ENCODE measurements around the gene RPS18. TPM values are rescaled to one million over a fixed set of nuclear protein-coding genes. Genes with fewer than 3 reads are reported as not detected.

Gene RPS18
- polyA plus RNA-seq, 4 donors: 2,947 to 6,778 (median 4,959) TPM

GRCh38 chr6:33323623-33323948 lies 51.7 kb downstream of the RPS18 start:
- H3K4me1 ChIP-seq (ENCODE audit: control insufficient read depth in 3 of 3, insufficient read depth in 2 of 3, low read depth in 1 of 3, low read length in 2 of 3): peaks cover 3 to 17% (median 7%) of the 10 kb centered on the region in 3 donors
- FAIRE-seq (no peak), DNase-seq (no peak)
- WGBS, 3 donors: 0 to 2% (median 1%) methylated on average over 11 to 12 of the region's 12 CpGs
- peak overlapping the region; percentile 33 to 66 (median 51) for H3K4me3 ChIP-seq (ENCODE audit: low read depth in 1 of 3, low read length in 3 of 3)
- H3K9me3 ChIP-seq (ENCODE audit: control insufficient read depth in 2 of 2, insufficient read depth in 1 of 2, low read depth in 1 of 2, low read length in 1 of 2): no peaks in the 10 kb centered on the region
- H3K27ac ChIP-seq (ENCODE audit: low read depth in 1 of 3, low read length in 2 of 3): peak overlapping the region; percentile 78 to 86 (median 85)
- no peaks in the 10 kb centered on the region for H3K27me3 ChIP-seq (ENCODE audit: control insufficient read depth in 3 of 3, insufficient read depth in 3 of 3, low read length in 3 of 3)
- peaks cover 3 to 30% (median 9%) of the 10 kb centered on the region in 3 donors for H3K36me3 ChIP-seq (ENCODE audit: control insufficient read depth in 3 of 3, insufficient read depth in 2 of 3, low read depth in 1 of 3, low read length in 3 of 3)

GRCh38 chr6:33324125-33324524 lies 52.2 kb downstream of the RPS18 start:
- H3K9me3 ChIP-seq (ENCODE audit: control insufficient read depth in 2 of 2, insufficient read depth in 1 of 2, low read depth in 1 of 2, low read length in 1 of 2): no peaks in the 10 kb centered on the region
- no peaks in the 10 kb centered on the region for H3K27me3 ChIP-seq (ENCODE audit: control insufficient read depth in 3 of 3, insufficient read depth in 3 of 3, low read length in 3 of 3)
- H3K4me3 ChIP-seq (ENCODE audit: low read depth in 1 of 3, low read length in 3 of 3): peak overlapping the region in 2 of 3 donors; percentile 51 to 66
- FAIRE-seq (no peak), DNase-seq (peak in 1 of 2 donors; percentile 10)
- 15 to 27% (median 24%) methylated on average over 7 of the region's 7 CpGs for WGBS, 3 donors
- H3K36me3 ChIP-seq (ENCODE audit: control insufficient read depth in 3 of 3, insufficient read depth in 2 of 3, low read depth in 1 of 3, low read length in 3 of 3): peaks cover 3 to 25% (median 9%) of the 10 kb centered on the region in 3 donors
- H3K4me1 ChIP-seq (ENCODE audit: control insufficient read depth in 3 of 3, insufficient read depth in 2 of 3, low read depth in 1 of 3, low read length in 2 of 3): peaks cover 3 to 11% (median 6%) of the 10 kb centered on the region in 3 donors
- peak overlapping the region; percentile 78 to 86 (median 85) for H3K27ac ChIP-seq (ENCODE audit: low read depth in 1 of 3, low read length in 2 of 3)

Other genes starting within 250 kb of the RPS18 start
- 100 to 1,000 TPM in 1 of 4 donors, 10 to 100 TPM in 2, 1 to 10 TPM in 1; 9.4 to 179 (median 59.4) TPM for gene HLA-DPA1, start 198.4 kb upstream of the RPS18 start, polyA plus RNA-seq
- 100 to 1,000 TPM in 1 of 4 donors, 10 to 100 TPM in 3; 14.3 to 150 (median 74.4) TPM for gene HLA-DPB1, start 196.1 kb upstream of the RPS18 start, polyA plus RNA-seq
- gene COL11A2, start 79.6 kb upstream of the RPS18 start, polyA plus RNA-seq: 1 to 10 TPM in 1 of 4 donors, under 1 TPM in 3; 0.27 to 7.5 (median 0.62) TPM
- 10 to 100 TPM; 26.3 to 43.2 (median 30.8) TPM for gene RXRB, start 71.4 kb upstream of the RPS18 start, polyA plus RNA-seq
- 100 to 1,000 TPM in 2 of 4 donors, 10 to 100 TPM in 2; 38.9 to 162 (median 79.1) TPM for gene SLC39A7, start 71.2 kb upstream of the RPS18 start, polyA plus RNA-seq
- gene HSD17B8, start 67.4 kb upstream of the RPS18 start, polyA plus RNA-seq: 10 to 100 TPM; 30.9 to 46.1 (median 33.0) TPM
- 10 to 100 TPM; 30.4 to 46.7 (median 41.8) TPM for gene RING1, start 63.6 kb upstream of the RPS18 start, polyA plus RNA-seq
- gene VPS52, start 199 bp upstream of the RPS18 start, polyA plus RNA-seq: 10 to 100 TPM; 23.8 to 60.3 (median 48.0) TPM
- 10 to 100 TPM in 3 of 4 donors, 1 to 10 TPM in 1; 6.9 to 15.4 (median 12.7) TPM for gene B3GALT4, start 5.0 kb downstream of the RPS18 start, polyA plus RNA-seq
- 10 to 100 TPM; 39.4 to 60.5 (median 43.5) TPM for gene WDR46, start 17.2 kb downstream of the RPS18 start, polyA plus RNA-seq
- 100 to 1,000 TPM in 3 of 4 donors, 10 to 100 TPM in 1; 83.9 to 183 (median 147) TPM for gene PFDN6, start 17.5 kb downstream of the RPS18 start, polyA plus RNA-seq
- 10 to 100 TPM; 13.2 to 69.8 (median 25.2) TPM for gene RGL2, start 26.9 kb downstream of the RPS18 start, polyA plus RNA-seq
- gene TAPBP, start 42.0 kb downstream of the RPS18 start, polyA plus RNA-seq: 10 to 100 TPM; 33.8 to 85.2 (median 55.6) TPM
- 10 to 100 TPM; 10.7 to 17.2 (median 13.8) TPM for gene ZBTB22, start 45.7 kb downstream of the RPS18 start, polyA plus RNA-seq
- gene DAXX, start 50.9 kb downstream of the RPS18 start, polyA plus RNA-seq: 10 to 100 TPM; 19.5 to 34.7 (median 28.4) TPM
- gene KIFC1, start 119.7 kb downstream of the RPS18 start, polyA plus RNA-seq: 10 to 100 TPM in 2 of 4 donors, 1 to 10 TPM in 2; 3.1 to 23.2 (median 10.7) TPM
- 10 to 100 TPM; 32.2 to 67.6 (median 44.3) TPM for gene PHF1, start 138.9 kb downstream of the RPS18 start, polyA plus RNA-seq
- gene CUTA, start 146.0 kb downstream of the RPS18 start, polyA plus RNA-seq: 100 to 1,000 TPM; 129 to 255 (median 200) TPM
- 10 to 100 TPM in 1 of 4 donors, 1 to 10 TPM in 2, under 1 TPM in 1; 0.89 to 16.6 (median 5.6) TPM for gene SYNGAP1, start 148.0 kb downstream of the RPS18 start, polyA plus RNA-seq
- gene ZBTB9, start 182.5 kb downstream of the RPS18 start, polyA plus RNA-seq: 1 to 10 TPM; 1.6 to 8.5 (median 3.5) TPM